Activated CD8-positive, alpha-beta memory T cell treated with anti-CD3 and anti-CD28 coated beads for 24 hours (primary cell): Measurements from ENCODE around the gene TTLL1.
"Not testable (repeated sequence)": the region's sequence is repeated elsewhere in the genome, so short reads cannot be mapped to it uniquely, and the experiment has no call there.

Experiments
- DNase-seq: peaks from one replicate; pipeline ENCODE4 v3.0.0-alpha.2; 2020

TTLL1 gene

GRCh38 chr22:43009444-43009843 is 79.7 kb downstream of the TTLL1 start:
- no peak for DNase-seq

DNA sequence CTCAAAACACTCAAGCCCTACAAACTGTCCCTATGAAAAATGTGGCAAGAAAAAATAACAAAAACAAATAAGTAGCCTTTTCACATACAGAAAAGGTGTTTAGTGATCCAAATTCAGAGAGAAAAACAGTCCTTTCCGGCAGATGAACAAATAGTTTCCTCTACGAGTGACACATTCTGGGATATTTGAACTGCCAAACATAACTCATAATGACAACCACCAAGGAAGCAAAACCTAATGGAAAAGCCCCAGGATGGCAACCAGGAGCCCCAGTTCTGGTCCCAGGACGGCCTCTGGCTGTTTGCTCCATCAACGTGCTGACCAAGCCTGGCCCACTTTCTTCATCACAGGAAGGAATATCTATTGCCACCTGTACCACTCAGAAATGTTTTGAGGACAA is 80.3 kb downstream of the TTLL1 start:
- DNase-seq: no peak

GRCh38 chr22:43008509-43008908 is 80.7 kb downstream of the TTLL1 start:
- no peak for DNase-seq

GRCh38 chr22:43007519-43008102 is 81.6 kb downstream of the TTLL1 start:
- no peak for DNase-seq

GRCh38 chr22:43006753-43007152 is 82.4 kb downstream of the TTLL1 start:
- no peak for DNase-seq

- no peak for DNase-seq
These were observed 83.1 kb downstream of the TTLL1 start for GRCh38 chr22:43006016-43006505.

DNA sequence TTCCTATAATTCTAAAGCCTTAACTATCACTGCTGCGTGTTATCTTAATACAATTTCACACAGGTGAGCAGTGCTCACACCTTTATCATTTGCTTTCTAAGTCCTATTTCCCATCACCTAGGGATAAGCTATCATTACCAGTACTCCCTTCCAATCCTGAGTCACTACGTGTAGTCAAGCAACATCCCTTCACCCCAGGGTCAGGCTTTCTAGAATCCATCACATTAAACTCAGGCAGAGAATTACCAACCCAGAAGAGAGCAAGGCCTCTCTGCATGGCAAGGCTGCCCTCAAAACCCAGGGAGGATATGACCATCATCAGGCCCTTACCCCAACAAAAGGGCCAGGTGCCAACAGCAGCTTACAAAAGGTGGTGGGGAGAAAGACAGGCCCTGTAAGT is 84.1 kb downstream of the TTLL1 start:
- no peak for DNase-seq

GRCh38 chr22:43004362-43005035 is 84.7 kb downstream of the TTLL1 start:
- DNase-seq: no peak

- DNase-seq: no peak
These were observed 87.0 kb downstream of the TTLL1 start for GRCh38 chr22:43002202-43002586.

DNA sequence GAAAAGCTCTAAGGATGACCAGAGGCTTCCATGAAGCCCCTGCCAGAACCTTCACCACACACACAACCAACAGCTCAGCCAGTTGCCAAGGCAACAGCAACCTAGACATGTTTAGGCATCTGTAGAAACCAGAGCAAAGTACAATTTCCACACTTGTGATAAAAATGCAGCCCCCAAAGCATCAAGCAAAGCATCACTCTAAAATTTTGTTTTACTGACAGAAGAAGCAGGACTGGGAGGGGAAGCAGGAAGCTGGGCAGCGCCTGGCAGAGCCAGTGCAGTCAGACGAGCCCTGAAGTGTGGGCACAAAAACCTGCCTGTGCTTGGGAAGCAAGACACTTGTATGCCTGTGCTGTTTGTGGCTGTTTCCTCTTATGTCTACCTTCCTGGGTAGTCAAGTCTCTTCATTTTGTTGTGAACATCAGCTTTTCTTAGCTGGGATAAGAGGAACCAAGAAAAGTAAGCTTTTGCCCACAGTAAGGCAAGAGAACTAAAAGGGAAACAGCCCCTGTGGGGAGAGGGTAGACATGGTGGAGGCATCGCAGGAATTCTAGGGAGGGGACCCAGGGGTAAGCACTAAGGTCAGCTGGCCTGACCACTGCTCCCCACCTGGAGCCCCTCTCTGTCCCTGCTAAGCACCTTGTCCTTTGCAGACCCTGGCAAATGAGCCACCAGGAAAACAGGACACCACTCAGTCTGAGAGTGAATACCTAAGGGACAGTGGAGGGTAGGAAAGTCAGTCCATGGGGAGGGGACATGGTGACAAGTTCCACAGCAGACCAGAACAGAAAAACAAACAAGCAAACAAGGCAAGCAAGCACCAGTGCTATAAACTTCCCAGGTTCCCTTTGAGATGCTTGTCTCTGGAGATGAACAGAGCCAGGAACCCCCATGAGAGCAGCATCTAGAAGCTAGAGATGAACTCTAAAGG is 87.7 kb downstream of the TTLL1 start:
- DNase-seq: no peak

DNA sequence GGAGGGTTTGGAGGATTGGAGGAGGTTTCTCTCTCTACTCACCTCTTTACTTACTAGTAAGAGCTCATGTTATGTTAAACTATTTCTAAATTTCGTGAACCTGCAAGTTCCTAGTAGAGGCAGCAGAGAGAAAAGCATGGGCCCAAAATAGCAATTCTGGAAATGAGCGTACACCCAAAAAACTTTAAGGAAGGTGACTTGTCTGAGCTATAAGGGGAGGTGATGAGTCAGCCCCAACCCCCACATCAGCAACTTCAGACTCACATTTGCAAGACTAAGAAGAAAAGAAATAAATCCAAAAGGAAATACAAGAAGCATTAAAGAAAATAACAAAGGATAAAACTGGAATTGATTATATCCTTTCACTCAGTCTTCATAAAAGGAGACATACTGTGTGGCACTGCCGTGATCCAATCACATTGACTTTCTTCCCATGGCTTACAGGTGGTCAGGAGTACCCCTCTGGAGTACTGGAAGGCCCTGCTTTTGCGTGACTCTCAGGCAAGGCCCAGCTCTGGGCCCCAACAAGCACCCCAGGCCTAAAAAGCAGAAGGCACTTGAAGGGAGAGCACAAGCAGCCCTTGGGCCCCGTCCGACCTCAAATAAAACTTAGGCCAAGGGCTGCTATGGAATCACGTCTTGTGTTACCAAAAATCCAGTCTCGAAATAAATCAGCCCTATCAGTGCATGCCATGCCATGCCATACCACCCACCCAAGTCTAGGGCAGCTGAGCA is 88.6 kb downstream of the TTLL1 start:
- DNase-seq: no peak

GRCh38 chr22:42997582-42998090 is 91.6 kb downstream of the TTLL1 start:
- no peak for DNase-seq

DNA sequence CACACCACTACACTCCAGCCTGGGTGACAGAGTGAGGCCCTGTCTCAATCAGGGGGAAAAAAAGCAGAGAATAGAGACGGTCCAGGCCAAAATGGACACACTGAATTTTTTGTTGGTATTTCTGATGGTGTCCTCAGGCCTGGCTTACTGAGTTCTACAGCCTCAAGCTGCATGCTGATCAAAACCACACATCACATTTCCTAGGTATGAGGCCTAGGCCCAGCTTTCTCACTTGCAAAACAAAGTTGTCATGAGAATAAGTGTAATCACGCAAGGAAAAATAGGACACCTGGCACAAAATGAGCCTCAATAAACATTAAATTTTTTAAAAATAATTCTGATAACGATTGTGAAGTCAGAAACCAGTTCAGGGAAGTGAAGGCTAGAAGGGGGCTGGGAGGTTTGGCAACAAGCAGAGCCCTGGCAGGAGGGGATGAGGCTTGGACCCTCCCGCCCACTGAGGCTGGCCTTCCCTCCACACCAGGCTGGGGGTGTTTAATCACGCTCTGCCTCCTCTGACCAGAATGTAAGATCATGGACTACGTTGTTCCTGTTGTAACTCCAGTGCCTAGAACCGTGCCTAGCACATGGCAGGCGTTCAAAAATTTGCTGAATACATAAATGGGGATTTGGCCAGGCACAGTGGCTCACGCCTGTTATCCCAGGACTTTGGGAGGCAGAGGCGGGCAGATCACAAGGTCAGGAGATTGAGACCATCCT is 92.4 kb downstream of the TTLL1 start:
- no peak for DNase-seq

DNA sequence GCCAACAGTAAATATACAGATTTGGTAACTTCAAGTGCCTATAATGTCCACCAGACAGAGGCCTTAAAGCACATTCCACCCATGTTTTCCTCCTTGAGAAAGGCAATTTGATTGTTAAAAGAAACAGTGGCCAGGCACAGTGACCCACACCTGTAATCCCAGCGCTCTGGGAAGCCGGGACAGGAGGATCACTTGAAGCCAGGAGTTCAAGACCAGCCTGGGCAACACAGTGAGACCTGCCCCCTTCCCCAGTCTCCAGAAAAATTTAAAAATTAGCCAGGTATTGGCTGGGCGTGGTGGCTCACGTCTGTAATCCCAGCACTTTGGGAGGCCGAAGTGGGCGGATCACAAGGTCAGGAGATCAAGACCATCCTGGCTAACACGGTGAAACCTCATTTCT is 93.5 kb downstream of the TTLL1 start:
- DNase-seq: not testable (repeated sequence)

GRCh38 chr22:42994917-42995562 is 94.2 kb downstream of the TTLL1 start:
- DNase-seq: no peak

DNA sequence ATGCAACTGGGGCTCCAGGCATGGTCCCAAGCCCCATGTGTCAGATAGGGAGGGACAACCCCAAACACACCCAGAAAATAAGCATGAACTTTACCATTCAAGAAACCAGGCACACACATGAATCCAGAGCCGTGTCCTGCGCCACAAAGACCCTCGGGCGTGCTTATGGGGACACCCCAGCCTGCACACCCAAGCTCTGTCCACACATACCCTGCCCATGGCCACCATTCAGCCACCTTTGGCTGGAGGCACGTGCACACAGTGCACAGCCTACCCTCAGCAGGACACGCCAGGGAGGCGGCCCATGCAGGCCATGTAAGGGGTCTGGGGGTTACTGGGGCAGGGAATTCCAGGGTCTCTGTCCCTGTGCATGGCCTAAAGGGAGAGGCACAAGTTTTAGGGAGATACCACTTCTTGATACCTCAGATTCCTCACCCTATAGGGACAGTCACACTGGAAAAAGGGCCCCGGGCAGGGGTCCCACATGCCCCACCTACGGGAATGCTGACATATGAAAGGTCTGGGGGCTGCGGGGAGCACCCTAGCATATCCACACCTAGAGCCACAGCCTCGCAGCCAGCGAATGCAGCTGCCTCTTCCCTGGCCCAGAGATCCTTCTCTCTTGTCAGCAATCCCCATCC is 94.8 kb downstream of the TTLL1 start:
- DNase-seq: no peak

DNA sequence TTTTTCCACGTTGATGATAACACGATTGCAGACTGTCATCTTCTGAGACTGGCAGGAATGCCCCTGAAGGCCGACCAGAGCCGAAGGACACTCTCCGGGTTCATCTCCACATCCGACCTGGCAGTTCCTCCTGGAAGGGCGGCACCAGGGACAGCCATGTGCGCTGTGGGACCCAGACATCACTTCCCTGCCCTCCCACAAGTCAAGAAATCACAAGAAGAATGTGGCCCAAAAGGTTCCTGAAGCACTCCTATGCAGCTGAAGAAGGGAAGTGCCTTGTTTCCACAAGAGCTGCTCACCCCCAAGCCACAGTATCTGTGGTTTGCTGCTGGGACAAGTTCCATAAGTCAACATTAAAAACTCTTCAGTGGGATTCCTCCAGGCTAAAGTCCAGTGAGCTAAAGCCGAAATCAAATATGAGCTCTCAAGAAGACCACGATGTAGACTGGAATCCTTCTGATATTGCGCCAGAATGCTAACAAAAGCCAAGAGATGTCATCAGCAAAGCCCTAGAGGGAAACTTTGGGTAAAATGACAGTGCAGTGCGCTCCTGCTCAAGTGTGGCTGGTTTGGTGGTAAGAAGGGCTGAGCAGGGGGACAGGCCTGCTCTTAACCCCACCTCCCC is 95.4 kb downstream of the TTLL1 start:
- no peak for DNase-seq

GRCh38 chr22:42992886-42993479 is 96.2 kb downstream of the TTLL1 start:
- no peak for DNase-seq

- DNase-seq: no peak
These were observed 97.1 kb downstream of the TTLL1 start for GRCh38 chr22:42992092-42992491.

DNA sequence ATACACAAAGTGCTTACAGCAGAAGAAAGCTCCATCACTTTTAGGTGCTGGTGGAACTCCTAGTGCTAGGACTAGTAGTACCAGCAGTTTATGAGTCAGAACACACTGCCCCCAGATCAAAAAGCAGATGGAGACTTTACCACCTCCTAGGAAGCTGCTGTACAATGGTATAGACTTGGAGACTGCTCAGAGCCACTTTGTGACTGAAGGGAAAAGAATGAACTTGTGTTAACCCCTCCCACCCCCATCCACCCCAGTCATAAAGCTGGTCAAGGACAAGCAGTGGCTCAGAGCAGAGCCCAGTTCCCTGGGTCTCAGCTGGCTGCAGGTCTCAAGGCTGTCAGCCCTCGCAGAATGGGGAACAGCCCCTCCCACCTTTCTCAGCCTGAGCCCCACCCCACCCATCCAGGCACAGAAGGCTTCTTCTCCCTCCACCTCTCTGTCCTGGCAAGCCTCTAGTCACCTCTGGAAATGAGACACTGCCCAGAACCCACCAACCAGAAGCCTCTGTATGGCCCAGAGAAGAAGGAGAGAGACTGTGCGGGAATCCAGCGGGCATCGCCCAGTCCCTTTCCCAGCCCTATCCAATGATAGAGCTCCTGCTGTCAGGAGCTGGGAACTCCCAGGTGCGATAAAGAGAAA is 98.1 kb downstream of the TTLL1 start:
- no peak for DNase-seq
